ENCODE data around the gene PPP1R26.
"Not testable (repeated sequence)": the region's sequence is repeated elsewhere in the genome, so short reads cannot be mapped to it uniquely, and the experiment has no call there.

PPP1R26 gene

GRCh38 chr9:135442075-135442474 lies 37.5 kb upstream of the PPP1R26 start:
- TF ChIP-seq CTCF (conservative IDR thresholded peaks at IDR 0.05; ENCODE audit: control insufficient read depth, insufficient read depth, low read depth, low read length) = no peak
- no peak for DNase-seq (ENCODE audit: low read depth)
- no peak overlapping the region for H3K4me3 ChIP-seq (ENCODE audit: control insufficient read depth, low read depth, low read length)

- no peak for TF ChIP-seq CTCF (conservative IDR thresholded peaks at IDR 0.05; ENCODE audit: control insufficient read depth, insufficient read depth, low read depth, low read length)
These were observed 35.7 kb upstream of the PPP1R26 start for GRCh38 chr9:135443797-135444425.

GRCh38 chr9:135447126-135447525 lies 32.5 kb upstream of the PPP1R26 start:
- no peak overlapping the region for H3K4me3 ChIP-seq (ENCODE audit: control insufficient read depth, low read depth, low read length)
- no peak for TF ChIP-seq CTCF (conservative IDR thresholded peaks at IDR 0.05; ENCODE audit: control insufficient read depth, insufficient read depth, low read depth, low read length)
- no peak for DNase-seq (ENCODE audit: low read depth)

More at GRCh38 chr9:135443797-135444425, 35.7 kb upstream of the PPP1R26 start:
- H3K4me3 ChIP-seq (ENCODE audit: control insufficient read depth, low read depth, low read length) = no peak overlapping the region
- no peak for DNase-seq (ENCODE audit: low read depth)

GRCh38 chr9:135448663-135449100 lies 30.9 kb upstream of the PPP1R26 start:
- no peak for DNase-seq (ENCODE audit: low read depth)
- TF ChIP-seq CTCF (conservative IDR thresholded peaks at IDR 0.05; ENCODE audit: control insufficient read depth, insufficient read depth, low read depth, low read length) = no peak
- H3K4me3 ChIP-seq (ENCODE audit: control insufficient read depth, low read depth, low read length) = no peak overlapping the region

- H3K4me3 ChIP-seq (ENCODE audit: control insufficient read depth, low read depth, low read length); DNase-seq (ENCODE audit: low read depth): not testable (repeated sequence)
These were observed 30.1 kb upstream of the PPP1R26 start for GRCh38 chr9:135449532-135449931.

GRCh38 chr9:135450956-135451355 lies 28.6 kb upstream of the PPP1R26 start:
- no peak for DNase-seq (ENCODE audit: low read depth)
- TF ChIP-seq CTCF (conservative IDR thresholded peaks at IDR 0.05; ENCODE audit: control insufficient read depth, insufficient read depth, low read depth, low read length) = no peak
- H3K4me3 ChIP-seq (ENCODE audit: control insufficient read depth, low read depth, low read length) = no peak overlapping the region

- H3K4me3 ChIP-seq (ENCODE audit: control insufficient read depth, low read depth, low read length); DNase-seq (ENCODE audit: low read depth): not testable (repeated sequence)
These were observed 27.7 kb upstream of the PPP1R26 start for GRCh38 chr9:135451909-135452308.

- no peak for DNase-seq (ENCODE audit: low read depth)
- H3K4me3 ChIP-seq (ENCODE audit: control insufficient read depth, low read depth, low read length) = no peak overlapping the region
- no peak for TF ChIP-seq CTCF (conservative IDR thresholded peaks at IDR 0.05; ENCODE audit: control insufficient read depth, insufficient read depth, low read depth, low read length)
These were observed 24.8 kb upstream of the PPP1R26 start for GRCh38 chr9:135454737-135455136.
